CD4-positive, alpha-beta T cell (primary cell): Measurements from ENCODE around the gene LAMA4. TPM values are rescaled to one million over a fixed set of nuclear protein-coding genes. Genes with fewer than 3 reads are reported as not detected.

Source experiments
- ATAC-seq: fragments of 200-7000 bp; cut with Tn5 transposase; one replicate; pipeline ENCODE4 v1.10.0; 2022; ENCODE audit warnings: mild to moderate bottlenecking; ENCODE audit not compliant: poor library complexity
- CTCF ChIA-PET: fragments of 350-600 bp; sonication (Branson Sonifier 250); formaldehyde crosslinking; loops from one replicate; lab custom pipeline; 2021; ENCODE audit warnings: antibody characterized with exemption, inconsistent platforms; lab: Charles Lee
- POLR2A ChIA-PET: fragments of 350-600 bp; sonication (Branson Sonifier 250); formaldehyde crosslinking; loops from one replicate; lab custom pipeline; 2021; ENCODE audit warnings: antibody characterized with exemption, inconsistent platforms; lab: Charles Lee
- DNase-seq, 14 experiments: peaks; one replicate each; pipeline ENCODE4 v3.0.0-alpha.2; 2013 to 2020; ENCODE audit warnings: mixed read lengths in 2 of 14
- H3K27ac ChIP-seq, 2 donors: one replicate each; pipeline versions ENCODE4 v1.5.1 to v1.7.0; 2013; ENCODE audit warnings: low read length in 2 of 2, low read depth in 1 of 2, mild to moderate bottlenecking in 1 of 2
- H3K27me3 ChIP-seq, 2 experiments: 1 replicate in 1 of 2; 2 replicates in 1 of 2; pipeline versions ENCODE4 v1.6.1 to v1.7.0; 2013; ENCODE audit warnings: low read length in 2 of 2, control low read depth in 1 of 2, mild to moderate bottlenecking in 1 of 2, moderate library complexity in 1 of 2; ENCODE audit not compliant: insufficient read depth in 2 of 2, control insufficient read depth in 1 of 2
- H3K36me3 ChIP-seq: one replicate; pipeline ENCODE4 v1.6.1; 2013; ENCODE audit warnings: low read length, control low read depth; ENCODE audit not compliant: insufficient read depth
- H3K4me1 ChIP-seq: one replicate; pipeline ENCODE4 v1.6.1; 2013; ENCODE audit warnings: low read length, control low read depth; ENCODE audit not compliant: insufficient read depth
- H3K4me3 ChIP-seq: one replicate; pipeline ENCODE4 v1.5.1; 2013; ENCODE audit warnings: mild to moderate bottlenecking, low read length, moderate library complexity
- H3K9me3 ChIP-seq, 2 experiments: 1 replicate in 1 of 2; 2 replicates in 1 of 2; pipeline versions ENCODE4 v1.6.1 to v1.7.0; 2013; ENCODE audit warnings: low read length in 2 of 2, mild to moderate bottlenecking in 2 of 2, control low read depth in 1 of 2, moderate library complexity in 1 of 2; ENCODE audit not compliant: control insufficient read depth in 1 of 2, insufficient read depth in 1 of 2
- H3K27ac Mint-ChIP-seq: one replicate; pipeline ENCODE4 v1.8.0; 2020; ENCODE audit warnings: mixed read lengths
- H3K27me3 Mint-ChIP-seq: one replicate; pipeline ENCODE4 v1.8.0; 2021; ENCODE audit warnings: mixed read lengths
- H3K36me3 Mint-ChIP-seq: one replicate; pipeline ENCODE4 v1.8.0; 2021; ENCODE audit warnings: low read depth, mixed read lengths
- H3K4me1 Mint-ChIP-seq: one replicate; pipeline ENCODE4 v1.8.0; 2021; ENCODE audit warnings: low read depth, mixed read lengths
- H3K4me3 Mint-ChIP-seq: one replicate; pipeline ENCODE4 v1.8.0; 2020; ENCODE audit warnings: mild to moderate bottlenecking, mixed read lengths
- H3K9me3 Mint-ChIP-seq: one replicate; pipeline ENCODE4 v1.8.0; 2020; ENCODE audit warnings: mixed read lengths
- CTCF ChIP-seq: fragments of 200-600 bp; IDR thresholded peaks from one replicate; pipeline ENCODE4 v1.8.0; 2022; ENCODE audit warnings: antibody characterized with exemption, mild to moderate bottlenecking
- intact Hi-C, 2 experiments: fragments of 100-400 bp; cut with DNase I in 1 of 2; cut with micrococcal nuclease in 1 of 2; formaldehyde crosslinking; loops; one replicate each; pipeline versions ENCODE4 v1.15.1 to v1.9.0; 2023 to 2025; cut with DNase I, micrococcal nuclease
- total RNA-seq, 174 experiments: library from RNA in 2 of 174; stranded (reverse) in 2 of 174; gene quantifications; one replicate each; pipeline ENCODE4 v1.2.3 and lab custom pipeline; 2021 to 2026

The LAMA4 gene
- total RNA-seq, 2 experiments from 2014 or later: not detected

GRCh38 chr6:112061605-112062004 is 192.8 kb downstream of the LAMA4 start:
- POLR2A ChIA-PET: no interaction called here

More at GRCh38 chr6:112061605-112062004, 192.8 kb downstream of the LAMA4 start:
- Mint-ChIP-seq H3K27me3 (no peaks in the 10 kb centered on the region), H3K4me1 (peaks cover 4% of the 10 kb centered on the region), H3K9me3 (no peaks in the 10 kb centered on the region), H3K36me3 (no peaks in the 10 kb centered on the region), H3K4me3 (no peak overlapping the region), H3K27ac (no peak overlapping the region)
- H3K4me1 ChIP-seq: no peaks in the 10 kb centered on the region
- CTCF ChIA-PET: no interaction called here
- no peaks in the 10 kb centered on the region for H3K36me3 ChIP-seq
- no peaks in the 10 kb centered on the region for H3K9me3 ChIP-seq
- no peak overlapping the region for H3K27ac ChIP-seq
- no peaks in the 10 kb centered on the region for H3K27me3 ChIP-seq
- TF ChIP-seq CTCF: no peak
- DNase-seq (no peak), ATAC-seq (no peak)
- intact Hi-C loops: no loop called here
- H3K4me3 ChIP-seq: no peak overlapping the region

Other genes starting within 250 kb of the LAMA4 start
- gene CCN6, start 200.5 kb downstream of the LAMA4 start, total RNA-seq: not detected
- gene TUBE1, start 167.1 kb downstream of the LAMA4 start, total RNA-seq: 10 to 100 TPM; 28.2 to 30.8 TPM
- gene FAM229B, start 167.0 kb downstream of the LAMA4 start, total RNA-seq: 1 to 10 TPM; 3.6 to 4.4 TPM
- gene RFPL4B, start 92.8 kb upstream of the LAMA4 start, total RNA-seq: not detected